CD4-positive, alpha-beta T cell (primary cell): ENCODE measurements around the gene PFKL. TPM values are rescaled to one million over a fixed set of nuclear protein-coding genes. Genes with fewer than 3 reads are reported as not detected.
A peak's percentile ranks its signal among the peaks of the same experiment; 100 is the strongest.
"Not testable (repeated sequence)": the region's sequence is repeated elsewhere in the genome, so short reads cannot be mapped to it uniquely, and the experiment has no call there.

ENCODE experiments used
- ATAC-seq: fragments of 200-7000 bp; cut with Tn5 transposase; one replicate; pipeline ENCODE4 v1.10.0; 2022; ENCODE audit warnings: mild to moderate bottlenecking; ENCODE audit not compliant: poor library complexity
- CTCF ChIA-PET: fragments of 350-600 bp; sonication (Branson Sonifier 250); formaldehyde crosslinking; loops from one replicate; lab custom pipeline; 2021; ENCODE audit warnings: antibody characterized with exemption, inconsistent platforms; lab: Charles Lee
- POLR2A ChIA-PET: fragments of 350-600 bp; sonication (Branson Sonifier 250); formaldehyde crosslinking; loops from one replicate; lab custom pipeline; 2021; ENCODE audit warnings: antibody characterized with exemption, inconsistent platforms; lab: Charles Lee
- DNase-seq, 14 experiments: peaks; one replicate each; pipeline ENCODE4 v3.0.0-alpha.2; 2013 to 2020; ENCODE audit warnings: mixed read lengths in 2 of 14
- H3K27ac ChIP-seq, 2 donors: one replicate each; pipeline versions ENCODE4 v1.5.1 to v1.7.0; 2013; ENCODE audit warnings: low read length in 2 of 2, low read depth in 1 of 2, mild to moderate bottlenecking in 1 of 2
- H3K27me3 ChIP-seq, 2 experiments: 1 replicate in 1 of 2; 2 replicates in 1 of 2; pipeline versions ENCODE4 v1.6.1 to v1.7.0; 2013; ENCODE audit warnings: low read length in 2 of 2, control low read depth in 1 of 2, mild to moderate bottlenecking in 1 of 2, moderate library complexity in 1 of 2; ENCODE audit not compliant: insufficient read depth in 2 of 2, control insufficient read depth in 1 of 2
- H3K36me3 ChIP-seq: one replicate; pipeline ENCODE4 v1.6.1; 2013; ENCODE audit warnings: low read length, control low read depth; ENCODE audit not compliant: insufficient read depth
- H3K4me1 ChIP-seq: one replicate; pipeline ENCODE4 v1.6.1; 2013; ENCODE audit warnings: low read length, control low read depth; ENCODE audit not compliant: insufficient read depth
- H3K4me3 ChIP-seq: one replicate; pipeline ENCODE4 v1.5.1; 2013; ENCODE audit warnings: mild to moderate bottlenecking, low read length, moderate library complexity
- H3K9me3 ChIP-seq, 2 experiments: 1 replicate in 1 of 2; 2 replicates in 1 of 2; pipeline versions ENCODE4 v1.6.1 to v1.7.0; 2013; ENCODE audit warnings: low read length in 2 of 2, mild to moderate bottlenecking in 2 of 2, control low read depth in 1 of 2, moderate library complexity in 1 of 2; ENCODE audit not compliant: control insufficient read depth in 1 of 2, insufficient read depth in 1 of 2
- H3K27ac Mint-ChIP-seq: one replicate; pipeline ENCODE4 v1.8.0; 2020; ENCODE audit warnings: mixed read lengths
- H3K27me3 Mint-ChIP-seq: one replicate; pipeline ENCODE4 v1.8.0; 2021; ENCODE audit warnings: mixed read lengths
- H3K36me3 Mint-ChIP-seq: one replicate; pipeline ENCODE4 v1.8.0; 2021; ENCODE audit warnings: low read depth, mixed read lengths
- H3K4me1 Mint-ChIP-seq: one replicate; pipeline ENCODE4 v1.8.0; 2021; ENCODE audit warnings: low read depth, mixed read lengths
- H3K4me3 Mint-ChIP-seq: one replicate; pipeline ENCODE4 v1.8.0; 2020; ENCODE audit warnings: mild to moderate bottlenecking, mixed read lengths
- H3K9me3 Mint-ChIP-seq: one replicate; pipeline ENCODE4 v1.8.0; 2020; ENCODE audit warnings: mixed read lengths
- intact Hi-C, 2 experiments: fragments of 100-400 bp; cut with DNase I in 1 of 2; cut with micrococcal nuclease in 1 of 2; formaldehyde crosslinking; loops; one replicate each; pipeline versions ENCODE4 v1.15.1 to v1.9.0; 2023 to 2025; cut with DNase I, micrococcal nuclease
- total RNA-seq, 174 experiments: library from RNA in 2 of 174; stranded (reverse) in 2 of 174; gene quantifications; one replicate each; pipeline ENCODE4 v1.2.3 and lab custom pipeline; 2021 to 2026
- TF ChIP-seq, protein P1 (sequence below): fragments of 200-600 bp; IDR thresholded peaks from one replicate; pipeline ENCODE4 v1.8.0; 2022; ENCODE audit warnings: antibody characterized with exemption, mild to moderate bottlenecking

The PFKL gene
- total RNA-seq, 2 experiments from 2014 or later, result 115 to 117 TPM

DNA sequence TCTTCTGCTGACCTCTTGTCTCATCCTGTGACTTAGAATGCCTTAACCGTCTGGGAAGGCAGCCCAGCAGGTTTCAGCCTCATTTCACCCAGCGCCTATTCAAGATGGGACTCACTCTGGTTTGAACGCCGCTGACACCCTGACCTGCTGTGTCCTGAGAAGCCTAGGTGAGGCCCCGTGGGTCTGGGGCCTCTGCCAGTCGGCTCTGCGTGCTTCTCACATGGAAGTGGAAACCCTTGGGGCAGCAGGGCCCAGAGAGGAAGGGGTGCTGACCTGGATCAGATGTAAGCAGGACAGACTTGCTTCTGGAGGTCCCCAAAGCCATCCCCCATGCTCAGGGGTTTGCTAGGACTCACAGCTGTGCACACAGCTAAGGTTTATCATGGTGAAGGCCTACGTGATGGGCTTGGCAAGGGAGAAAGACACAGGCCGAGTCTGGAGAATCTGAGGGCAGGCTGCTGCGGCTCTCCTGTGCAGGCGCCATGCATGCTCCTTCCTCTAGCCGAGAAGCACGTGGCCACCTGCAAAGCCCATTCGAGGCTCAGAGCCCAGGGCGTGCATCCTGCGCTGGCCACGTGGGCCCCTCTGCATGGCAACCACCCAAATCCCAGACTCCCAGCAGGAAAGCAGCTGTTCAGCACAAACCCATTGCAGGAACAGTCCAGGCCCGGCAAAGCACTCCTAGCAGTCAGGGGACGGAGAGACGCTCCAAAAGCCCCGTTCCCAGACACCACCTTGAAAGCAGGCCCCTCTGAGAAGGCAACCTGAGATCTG, 57.4 kb downstream of the PFKL start:
- Histone ChIP-seq H3K36me3 (no peaks in the 10 kb centered on the region), H3K27ac (no peak overlapping the region), H3K4me3 (no peak overlapping the region), H3K4me1 (peaks cover 46% of the 10 kb centered on the region), H3K27me3 (no peaks in the 10 kb centered on the region), H3K9me3 (peaks cover 0 to 2% of the 10 kb centered on the region in 2 experiments)
- TF ChIP-seq, protein P1, sequence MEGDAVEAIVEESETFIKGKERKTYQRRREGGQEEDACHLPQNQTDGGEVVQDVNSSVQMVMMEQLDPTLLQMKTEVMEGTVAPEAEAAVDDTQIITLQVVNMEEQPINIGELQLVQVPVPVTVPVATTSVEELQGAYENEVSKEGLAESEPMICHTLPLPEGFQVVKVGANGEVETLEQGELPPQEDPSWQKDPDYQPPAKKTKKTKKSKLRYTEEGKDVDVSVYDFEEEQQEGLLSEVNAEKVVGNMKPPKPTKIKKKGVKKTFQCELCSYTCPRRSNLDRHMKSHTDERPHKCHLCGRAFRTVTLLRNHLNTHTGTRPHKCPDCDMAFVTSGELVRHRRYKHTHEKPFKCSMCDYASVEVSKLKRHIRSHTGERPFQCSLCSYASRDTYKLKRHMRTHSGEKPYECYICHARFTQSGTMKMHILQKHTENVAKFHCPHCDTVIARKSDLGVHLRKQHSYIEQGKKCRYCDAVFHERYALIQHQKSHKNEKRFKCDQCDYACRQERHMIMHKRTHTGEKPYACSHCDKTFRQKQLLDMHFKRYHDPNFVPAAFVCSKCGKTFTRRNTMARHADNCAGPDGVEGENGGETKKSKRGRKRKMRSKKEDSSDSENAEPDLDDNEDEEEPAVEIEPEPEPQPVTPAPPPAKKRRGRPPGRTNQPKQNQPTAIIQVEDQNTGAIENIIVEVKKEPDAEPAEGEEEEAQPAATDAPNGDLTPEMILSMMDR, result no peak
- no peak overlapping the region for H3K27ac Mint-ChIP-seq
- intact Hi-C loops, result loop anchor here in 1 of 2 experiments (10.0 kb wide), 1 partner anchor 58 kb away; no protein-coding TSS in a partner anchor
- ChIA-PET POLR2A (no interaction called here), CTCF (no interaction called here)
- DNase-seq, result no peak
- H3K4me3 Mint-ChIP-seq, result no peak overlapping the region
- no peak for ATAC-seq
- no peaks in the 10 kb centered on the region for H3K36me3 Mint-ChIP-seq
- peaks cover 5% of the 10 kb centered on the region for H3K27me3 Mint-ChIP-seq
- peaks cover 51% of the 10 kb centered on the region for H3K4me1 Mint-ChIP-seq
- H3K9me3 Mint-ChIP-seq, result no peaks in the 10 kb centered on the region

DNA sequence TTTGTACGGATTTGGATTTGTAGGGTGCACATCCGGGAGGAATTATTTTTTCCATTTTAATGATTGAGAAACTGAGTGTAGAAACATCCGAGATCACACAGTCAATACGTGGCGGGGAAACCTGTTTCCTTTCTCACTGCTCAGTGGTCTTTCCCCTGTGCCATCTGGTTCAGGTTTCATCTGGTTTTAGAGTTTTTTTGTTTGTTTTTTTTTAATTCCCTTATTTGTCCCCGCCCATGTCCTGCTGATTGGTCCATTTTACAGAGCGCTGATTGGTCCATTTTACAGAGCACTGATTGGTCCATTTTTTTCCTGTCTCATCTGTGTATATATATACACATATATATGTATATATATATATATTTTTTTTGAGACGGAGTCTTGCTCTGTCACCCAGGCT, 59.5 kb downstream of the PFKL start:
- no peak overlapping the region for H3K27ac ChIP-seq
- peaks cover 6 to 17% of the 10 kb centered on the region in 2 experiments for H3K9me3 ChIP-seq
- intact Hi-C loops, result loop anchor here in 1 of 2 experiments (10.0 kb wide), 1 partner anchor 55 kb away; no protein-coding TSS in a partner anchor
- no peaks in the 10 kb centered on the region for H3K36me3 Mint-ChIP-seq
- CTCF ChIA-PET, result no interaction called here
- TF ChIP-seq, protein P1, result no peak
- ATAC-seq (no peak), DNase-seq (no peak)
- no peaks in the 10 kb centered on the region for H3K36me3 ChIP-seq
- H3K4me1 ChIP-seq, result peaks cover 24% of the 10 kb centered on the region
- H3K4me3 ChIP-seq, result no peak overlapping the region
- H3K27ac Mint-ChIP-seq, result no peak overlapping the region
- H3K27me3 ChIP-seq, result no peaks in the 10 kb centered on the region
- H3K27me3 Mint-ChIP-seq, result no peaks in the 10 kb centered on the region
- POLR2A ChIA-PET, result no interaction called here
- H3K4me1 Mint-ChIP-seq, result peaks cover 29% of the 10 kb centered on the region
- H3K4me3 Mint-ChIP-seq, result no peak overlapping the region
- H3K9me3 Mint-ChIP-seq, result no peaks in the 10 kb centered on the region

DNA sequence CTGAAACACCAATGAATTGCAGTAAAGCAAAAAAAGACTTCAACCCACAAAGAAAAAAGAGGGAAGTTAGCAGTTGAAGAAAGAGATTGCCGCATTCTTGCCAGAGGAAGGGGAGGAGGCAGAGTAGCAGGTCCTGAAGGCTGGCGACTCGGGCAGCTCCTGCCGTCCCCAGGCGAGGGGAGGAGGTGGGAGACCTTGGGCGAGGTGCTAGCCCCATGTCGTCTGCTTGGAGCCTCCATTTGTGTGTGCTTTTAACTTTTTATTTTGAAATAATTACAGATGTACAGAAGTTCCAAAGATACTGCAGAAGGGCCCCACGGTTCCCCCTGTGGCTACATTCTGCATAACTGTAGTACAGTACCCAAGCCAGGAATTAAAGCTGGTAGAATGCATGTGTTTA, 60.3 kb downstream of the PFKL start:
- H3K36me3 Mint-ChIP-seq, result no peaks in the 10 kb centered on the region
- intact Hi-C loops, result no loop called here
- Histone ChIP-seq H3K9me3 (peaks cover 6 to 21% of the 10 kb centered on the region in 2 experiments), H3K4me3 (no peak overlapping the region), H3K36me3 (no peaks in the 10 kb centered on the region), H3K4me1 (peaks cover 16% of the 10 kb centered on the region), H3K27me3 (no peaks in the 10 kb centered on the region), H3K27ac (no peak overlapping the region)
- ChIA-PET CTCF (no interaction called here), POLR2A (no interaction called here)
- ATAC-seq (peak; percentile 60), DNase-seq (no peak)
- no peak overlapping the region for H3K4me3 Mint-ChIP-seq
- TF ChIP-seq, protein P1, result peak; percentile 19
- H3K9me3 Mint-ChIP-seq, result no peaks in the 10 kb centered on the region
- H3K4me1 Mint-ChIP-seq, result peaks cover 22% of the 10 kb centered on the region
- H3K27me3 Mint-ChIP-seq, result no peaks in the 10 kb centered on the region
- H3K27ac Mint-ChIP-seq, result no peak overlapping the region

DNA sequence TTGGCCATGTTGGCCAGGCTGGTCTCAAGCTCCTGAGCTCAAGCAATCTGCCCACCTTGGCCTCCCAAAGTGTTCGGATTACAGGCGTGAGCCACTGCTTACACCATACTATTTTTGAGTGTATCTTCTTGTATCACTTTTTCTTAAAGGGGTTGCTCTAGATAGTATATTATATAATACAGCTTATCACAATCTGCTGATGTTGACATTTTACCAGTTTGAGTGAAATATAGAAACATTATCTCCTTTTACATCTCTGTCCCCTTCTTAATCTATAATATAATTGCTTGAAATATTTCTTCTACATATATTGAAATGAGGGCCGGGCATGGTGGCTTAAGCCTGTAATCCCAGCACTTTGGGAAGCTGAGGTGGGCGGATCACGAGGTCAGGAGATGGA, 62.0 kb downstream of the PFKL start:
- H3K36me3 Mint-ChIP-seq, DNase-seq, ATAC-seq, H3K36me3 ChIP-seq, intact Hi-C loops, H3K4me1 Mint-ChIP-seq, H3K4me3 Mint-ChIP-seq, H3K27ac Mint-ChIP-seq, POLR2A ChIA-PET, H3K4me1 ChIP-seq, H3K4me3 ChIP-seq, H3K9me3 Mint-ChIP-seq, CTCF ChIA-PET, H3K27me3 ChIP-seq, H3K27ac ChIP-seq, H3K27me3 Mint-ChIP-seq: not testable (repeated sequence)
- peaks cover 6 to 21% of the 10 kb centered on the region in 2 experiments for H3K9me3 ChIP-seq
